NCI-H146 treated with DMSO at 0.1 percent for 48 hours (cell line): ENCODE results near the gene PRKN.
A peak's percentile ranks its signal among the peaks of the same experiment; 100 is the strongest.

Source experiments
- DNase-seq: peaks from one replicate; lab custom pipeline; 2025; ENCODE audit not compliant: unreplicated experiment; lab: John Stamatoyannopoulos, UW

Gene PRKN

DNA sequence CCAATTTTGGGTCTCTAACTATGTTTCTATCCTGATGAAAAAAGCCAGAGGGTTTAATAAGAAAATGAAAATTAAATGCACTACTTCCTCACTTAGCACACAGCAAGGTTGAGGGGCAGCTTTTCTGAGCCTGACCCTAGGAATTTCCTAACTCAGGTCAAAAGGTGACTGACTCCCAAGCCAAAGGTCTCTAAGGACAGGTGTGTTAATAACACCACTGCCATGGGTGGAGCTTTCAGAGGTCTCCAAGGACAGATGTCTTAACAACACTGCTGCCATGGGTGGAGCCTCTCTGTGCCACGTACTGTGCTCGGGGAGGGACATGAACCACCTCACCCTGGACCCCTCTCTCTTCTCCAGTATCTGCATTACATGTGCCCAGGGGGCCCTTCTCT lies 339.2 kb downstream of the PRKN start:
- DNase-seq = no peak

GRCh38 chr6:162387718-162388382 lies 339.7 kb downstream of the PRKN start:
- DNase-seq = no peak

- DNase-seq = no peak
Measured at GRCh38 chr6:162385980-162386379, 341.6 kb downstream of the PRKN start.

DNA sequence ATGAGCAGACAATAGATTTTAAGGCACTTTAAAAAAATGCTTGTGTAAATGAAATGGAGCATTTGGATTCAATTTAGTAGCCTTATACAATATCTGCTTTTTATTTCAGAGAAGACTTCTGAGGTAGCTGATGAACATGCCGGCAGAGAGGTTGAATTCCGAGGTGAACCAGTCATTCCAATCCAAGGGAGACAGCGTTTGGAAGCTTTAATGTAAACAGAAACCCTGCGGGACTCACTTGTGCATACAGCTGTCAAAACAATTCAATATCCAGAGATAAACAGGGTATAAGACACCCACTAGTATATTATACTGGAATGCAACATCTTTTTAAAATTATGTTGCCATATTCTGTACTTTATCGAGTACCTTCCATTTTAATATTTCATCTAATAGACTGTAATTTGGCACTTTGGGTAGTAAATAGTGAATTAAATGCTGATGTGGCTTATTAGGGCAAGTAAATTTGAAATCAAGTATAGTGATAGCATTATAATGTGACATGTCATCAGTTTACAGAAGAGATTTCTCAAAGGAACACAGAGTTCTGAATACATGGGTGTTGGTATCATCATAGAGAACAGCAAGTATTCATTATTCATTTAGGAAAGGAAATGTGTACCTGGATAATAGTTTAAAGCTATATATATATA lies 347.7 kb downstream of the PRKN start:
- DNase-seq = peak; percentile 38

GRCh38 chr6:162377735-162378134 lies 349.8 kb downstream of the PRKN start:
- no peak for DNase-seq

- no peak for DNase-seq
Measured at GRCh38 chr6:162373868-162374267, 353.7 kb downstream of the PRKN start.

DNA sequence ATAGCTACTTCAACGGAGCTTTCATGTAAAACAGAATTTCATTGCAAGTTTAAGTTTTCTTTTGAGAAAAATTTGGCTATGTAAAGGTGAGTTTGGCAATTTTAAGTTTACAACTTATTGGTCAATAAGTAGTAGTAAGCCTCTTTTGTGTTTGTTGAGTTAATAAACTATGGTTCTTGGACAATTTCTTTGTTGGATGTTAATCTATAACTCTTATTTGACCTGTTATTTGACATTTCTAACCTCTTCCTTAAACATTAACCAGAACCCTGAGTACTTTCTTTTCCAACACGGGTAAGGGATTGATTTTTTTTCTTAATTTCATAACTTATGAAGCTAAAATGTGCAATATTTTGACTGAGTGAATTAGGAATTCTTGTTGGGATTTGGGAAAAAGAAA lies 354.4 kb downstream of the PRKN start:
- DNase-seq = no peak

GRCh38 chr6:162372106-162372505 lies 355.5 kb downstream of the PRKN start:
- DNase-seq = no peak

- peak; percentile 64 for DNase-seq
Measured at GRCh38 chr6:162371121-162371520, 356.4 kb downstream of the PRKN start.

- no peak for DNase-seq
Measured at GRCh38 chr6:162369091-162369490, 358.5 kb downstream of the PRKN start.

- DNase-seq = no peak
Measured at GRCh38 chr6:162364488-162364887, 363.1 kb downstream of the PRKN start.

DNA sequence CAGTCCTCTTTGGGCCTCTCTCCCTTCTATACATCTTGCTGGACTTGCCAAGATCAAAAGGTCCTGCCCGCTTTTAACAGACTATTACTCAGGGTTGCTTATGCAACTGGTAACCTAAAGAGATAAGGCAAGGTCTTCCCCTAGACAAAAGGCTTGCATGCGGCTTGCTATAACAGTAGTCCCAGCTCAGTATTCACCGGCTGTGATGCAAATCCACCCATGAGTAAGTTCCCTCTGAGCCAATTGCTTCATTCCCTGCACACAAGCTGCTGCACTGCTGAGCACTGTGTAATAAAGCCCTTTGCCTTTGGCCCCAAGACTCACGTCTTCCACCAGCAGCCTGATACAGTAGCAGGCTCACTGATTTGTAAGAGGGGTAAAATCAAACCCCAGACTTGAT lies 363.8 kb downstream of the PRKN start:
- DNase-seq = no peak

GRCh38 chr6:162360901-162361567 lies 366.5 kb downstream of the PRKN start:
- DNase-seq = no peak

GRCh38 chr6:162358625-162359024 lies 368.9 kb downstream of the PRKN start:
- no peak for DNase-seq

- DNase-seq = no peak
Measured at GRCh38 chr6:162345051-162345511, 382.5 kb downstream of the PRKN start.

- no peak for DNase-seq
Measured at GRCh38 chr6:162344646-162345010, 382.9 kb downstream of the PRKN start.

- DNase-seq = no peak
Measured at GRCh38 chr6:162343936-162344645, 383.5 kb downstream of the PRKN start.

DNA sequence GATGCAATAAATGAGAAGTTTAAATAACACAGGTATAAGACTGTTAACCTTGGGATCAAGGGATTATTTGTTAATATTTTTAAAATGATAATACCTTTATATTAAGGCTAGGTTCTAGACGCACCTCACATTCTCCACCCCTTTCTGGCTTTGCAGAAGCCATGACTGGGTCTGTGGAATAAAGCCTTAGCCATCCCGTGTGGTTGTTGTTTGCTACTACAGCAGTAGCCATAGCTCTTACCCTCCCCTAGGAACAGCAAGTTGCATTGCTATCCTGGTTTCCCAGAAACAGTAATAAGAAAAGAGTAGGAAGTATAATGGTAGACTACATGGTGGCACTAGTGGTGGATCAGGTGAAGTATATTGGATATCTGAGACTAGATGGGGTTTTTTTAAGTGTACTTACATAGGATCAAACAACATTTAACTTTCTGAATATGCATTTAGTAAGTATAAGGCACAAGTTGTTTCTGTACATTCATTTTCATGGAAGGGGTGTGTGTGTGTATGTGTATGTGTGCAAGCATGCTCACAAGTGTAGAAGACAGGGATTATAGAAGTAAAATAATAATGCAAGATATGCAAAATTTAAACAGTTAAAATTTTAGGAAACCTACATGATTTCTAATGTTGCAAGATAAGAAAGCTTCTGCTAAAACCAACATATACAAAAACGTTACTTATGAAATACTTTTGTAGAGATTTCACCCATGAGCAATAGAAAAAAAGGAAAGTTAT lies 384.2 kb downstream of the PRKN start:
- no peak for DNase-seq

DNA sequence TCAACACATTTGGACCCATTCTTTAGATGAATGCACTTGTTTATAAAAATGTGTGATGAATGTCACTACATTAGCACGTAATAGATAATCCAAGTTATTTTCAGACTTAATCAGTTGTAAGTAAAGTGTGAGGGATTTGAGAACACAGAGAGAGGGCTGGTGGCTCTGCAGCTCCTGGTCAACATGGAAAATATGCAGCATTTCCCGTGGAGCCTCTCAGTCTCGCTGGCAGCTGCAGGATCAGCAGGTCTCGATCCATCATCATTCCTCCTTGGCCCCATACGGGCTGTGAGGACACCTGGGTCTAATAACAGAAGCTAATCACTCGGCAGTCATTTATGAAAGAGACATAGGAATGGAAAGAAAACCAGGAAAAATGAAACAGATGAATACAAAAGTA lies 390.2 kb downstream of the PRKN start:
- peak; percentile 73 for DNase-seq

GRCh38 chr6:162336359-162336758 lies 391.2 kb downstream of the PRKN start:
- no peak for DNase-seq

- DNase-seq = no peak
Measured at GRCh38 chr6:162332365-162332764, 395.2 kb downstream of the PRKN start.
